NB4 (cell line): Measurements from ENCODE around the gene DAB2IP.

ENCODE experiments used
- DNase-seq: peaks from one replicate; pipeline ENCODE4 v3.0.0; 2010; ENCODE audit warnings: low read depth
- H3K4me3 ChIP-seq: one replicate; pipeline ENCODE4 v1.5.1; 2011; ENCODE audit warnings: mild to moderate bottlenecking, low read depth, low read length, moderate library complexity
- MYC ChIP-seq: IDR thresholded peaks from 2 replicates; pipeline ENCODE4 v1.6.1; 2011; ENCODE audit warnings: low read depth, low read length
- POLR2A ChIP-seq: IDR thresholded peaks from 2 replicates; pipeline ENCODE4 v1.6.1; 2011; ENCODE audit warnings: mild to moderate bottlenecking; ENCODE audit not compliant: insufficient read length; ENCODE audit errors: extremely low read depth
- TF ChIP-seq, protein P1 (sequence below): IDR thresholded peaks from one replicate; pipeline ENCODE4 v1.5.1; 2012; ENCODE audit warnings: low read depth, low read length
- TF ChIP-seq, protein P2 (sequence below): IDR thresholded peaks from 2 replicates; pipeline ENCODE4 v1.6.1; 2011; ENCODE audit warnings: low read depth, low read length

The DAB2IP gene

DNA sequence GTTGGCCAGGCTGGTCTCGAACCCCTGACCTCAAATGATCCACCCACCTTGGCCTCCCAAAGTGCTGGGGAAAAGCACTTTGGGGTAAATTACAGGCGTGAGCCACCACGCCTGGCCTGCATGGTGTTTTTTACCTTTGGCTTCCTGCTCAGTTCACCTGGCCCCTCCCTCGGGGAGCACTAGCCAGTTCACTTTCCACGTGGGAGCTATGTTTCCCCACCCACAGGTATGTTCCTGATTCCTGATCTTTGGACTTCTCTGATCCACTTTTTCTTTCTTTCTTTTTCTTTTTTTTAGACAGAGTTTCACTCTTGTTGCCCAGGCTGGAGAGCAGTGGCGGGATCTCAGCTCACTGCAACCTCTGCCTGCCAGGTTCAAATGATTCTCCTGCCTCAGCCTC lies 15.8 kb downstream of the DAB2IP start:
- no peak for TF ChIP-seq POLR2A
- TF ChIP-seq MYC, result no peak
- TF ChIP-seq, protein P1, sequence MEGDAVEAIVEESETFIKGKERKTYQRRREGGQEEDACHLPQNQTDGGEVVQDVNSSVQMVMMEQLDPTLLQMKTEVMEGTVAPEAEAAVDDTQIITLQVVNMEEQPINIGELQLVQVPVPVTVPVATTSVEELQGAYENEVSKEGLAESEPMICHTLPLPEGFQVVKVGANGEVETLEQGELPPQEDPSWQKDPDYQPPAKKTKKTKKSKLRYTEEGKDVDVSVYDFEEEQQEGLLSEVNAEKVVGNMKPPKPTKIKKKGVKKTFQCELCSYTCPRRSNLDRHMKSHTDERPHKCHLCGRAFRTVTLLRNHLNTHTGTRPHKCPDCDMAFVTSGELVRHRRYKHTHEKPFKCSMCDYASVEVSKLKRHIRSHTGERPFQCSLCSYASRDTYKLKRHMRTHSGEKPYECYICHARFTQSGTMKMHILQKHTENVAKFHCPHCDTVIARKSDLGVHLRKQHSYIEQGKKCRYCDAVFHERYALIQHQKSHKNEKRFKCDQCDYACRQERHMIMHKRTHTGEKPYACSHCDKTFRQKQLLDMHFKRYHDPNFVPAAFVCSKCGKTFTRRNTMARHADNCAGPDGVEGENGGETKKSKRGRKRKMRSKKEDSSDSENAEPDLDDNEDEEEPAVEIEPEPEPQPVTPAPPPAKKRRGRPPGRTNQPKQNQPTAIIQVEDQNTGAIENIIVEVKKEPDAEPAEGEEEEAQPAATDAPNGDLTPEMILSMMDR, result no peak
- TF ChIP-seq, protein P2, sequence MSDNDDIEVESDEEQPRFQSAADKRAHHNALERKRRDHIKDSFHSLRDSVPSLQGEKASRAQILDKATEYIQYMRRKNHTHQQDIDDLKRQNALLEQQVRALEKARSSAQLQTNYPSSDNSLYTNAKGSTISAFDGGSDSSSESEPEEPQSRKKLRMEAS, result no peak
- DNase-seq, result no peak
- no peak overlapping the region for H3K4me3 ChIP-seq

DNA sequence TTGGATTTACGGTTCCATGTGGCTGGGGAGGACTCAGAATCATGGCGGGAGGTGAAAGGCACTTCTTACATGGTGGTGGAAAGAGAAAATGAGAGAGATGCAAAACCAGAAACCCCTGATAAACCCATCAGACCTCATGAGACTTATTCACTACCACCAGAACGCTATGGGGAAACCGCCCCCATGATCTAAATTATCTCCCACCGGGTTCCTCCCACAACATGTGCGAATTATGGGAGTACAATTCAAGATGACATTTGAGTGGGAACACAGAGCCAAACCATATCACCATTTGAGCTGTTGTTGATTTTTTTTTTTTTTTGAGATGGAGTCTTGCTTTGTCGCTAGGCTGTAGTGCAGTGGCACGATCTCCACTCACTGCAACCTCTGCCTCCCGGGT lies 16.5 kb downstream of the DAB2IP start:
- DNase-seq, result no peak
- TF ChIP-seq MYC (no peak), POLR2A (no peak)
- TF ChIP-seq, protein P1, result no peak
- no peak overlapping the region for H3K4me3 ChIP-seq

- no peak for DNase-seq
- TF ChIP-seq, protein P1, result no peak
- no peak for TF ChIP-seq MYC
- TF ChIP-seq, protein P2, result no peak
- TF ChIP-seq POLR2A, result no peak
- no peak overlapping the region for H3K4me3 ChIP-seq
These were observed 19.0 kb downstream of the DAB2IP start for GRCh38 chr9:121670431-121670830.

DNA sequence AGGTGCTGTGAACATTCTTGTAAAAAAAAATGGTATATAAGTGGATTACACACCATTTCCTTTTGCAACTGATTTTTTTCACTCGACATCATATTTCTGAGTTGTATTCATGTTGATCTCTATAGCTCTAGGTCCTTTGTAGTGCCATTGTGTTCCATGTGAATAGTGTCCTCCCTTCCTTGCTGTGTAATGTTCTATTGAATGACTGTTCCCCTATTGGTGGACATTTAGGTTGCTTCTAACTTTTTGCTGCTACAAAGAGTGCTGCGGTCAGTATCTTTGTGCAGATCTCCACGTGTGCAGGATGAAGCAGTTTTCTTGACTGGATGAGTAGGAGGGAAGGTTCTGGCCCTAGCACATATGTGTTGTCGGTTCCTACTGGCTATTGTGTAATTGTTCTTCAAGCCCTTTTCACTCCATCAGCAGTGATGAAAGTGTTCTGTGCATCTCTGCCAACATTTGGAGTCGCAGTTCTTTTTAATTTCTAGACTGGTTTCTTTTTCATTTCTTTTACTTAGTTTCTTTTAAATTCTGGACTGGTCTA lies 20.2 kb downstream of the DAB2IP start:
- H3K4me3 ChIP-seq, result no peak overlapping the region
- peak; percentile 47 for DNase-seq
- TF ChIP-seq MYC (0 out of 2 replicates have a peak, but pooled peaks have one; percentile 12), POLR2A (no peak)
- TF ChIP-seq, protein P2, result 0 out of 2 replicates have a peak, but pooled peaks have one; percentile 9

DNA sequence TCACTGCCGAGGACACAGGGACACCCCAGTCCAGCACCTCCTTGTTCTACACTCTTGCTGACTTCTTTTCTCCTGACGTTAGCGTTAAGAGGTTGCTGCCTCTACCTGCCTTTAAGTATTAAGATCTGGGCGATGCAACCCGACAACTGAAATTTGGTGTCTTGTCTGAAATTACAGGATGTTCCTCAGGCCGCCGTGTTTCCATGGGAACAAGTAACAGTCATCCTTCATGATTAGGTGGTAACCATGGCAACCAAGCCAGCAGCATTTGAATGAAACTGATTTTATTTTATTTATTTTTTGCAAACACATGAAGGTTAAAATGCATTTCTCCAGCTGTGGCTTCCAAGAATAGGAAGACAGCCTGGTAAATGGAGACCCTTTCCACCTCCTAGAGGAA lies 20.8 kb downstream of the DAB2IP start:
- no peak overlapping the region for H3K4me3 ChIP-seq
- no peak for DNase-seq
- TF ChIP-seq, protein P2, result no peak
- TF ChIP-seq, protein P1, result no peak
- TF ChIP-seq MYC (no peak), POLR2A (no peak)

GRCh38 chr9:121672986-121673385 lies 21.6 kb downstream of the DAB2IP start:
- H3K4me3 ChIP-seq, result no peak overlapping the region
- no peak for TF ChIP-seq MYC
- TF ChIP-seq, protein P2, result no peak
- TF ChIP-seq, protein P1, result no peak
- no peak for TF ChIP-seq POLR2A
- DNase-seq, result no peak
